MCF 10A (cell line): Measurements from ENCODE around the gene CHIT1. TPM values are rescaled to one million over a fixed set of nuclear protein-coding genes. Genes with fewer than 3 reads are reported as not detected.

Source experiments
- BruUV-seq: library from RNA; stranded (reverse); fragments of 400-500 nt; replicated peaks from 2 replicates; lab custom pipeline; 2021; lab: Mats Ljungman, UMichigan
- CTCF ChIA-PET: fragments of 300-600 bp; sonication (Branson Sonifier 250); formaldehyde crosslinking; extraction: SDS; loops from one replicate; lab custom pipeline; 2021; ENCODE audit warnings: antibody characterized with exemption, inconsistent platforms; lab: Yijun Ruan, JAX
- POLR2A ChIA-PET: fragments of 300-600, 350-650 bp; sonication (Branson Sonifier 250); formaldehyde crosslinking; extraction: SDS; loops from one replicate; lab custom pipeline; 2020; ENCODE audit warnings: antibody characterized with exemption, inconsistent platforms; lab: Yijun Ruan, JAX
- DNase-seq: peaks from one replicate; pipeline ENCODE4 v3.0.0-alpha.2; 2018; ENCODE audit not compliant: unreplicated experiment
- H3K27ac Mint-ChIP-seq: one replicate; pipeline ENCODE4 v1.8.0; 2022; ENCODE audit warnings: mild to moderate bottlenecking, low read depth, mixed read lengths; ENCODE audit not compliant: unreplicated experiment
- H3K27me3 Mint-ChIP-seq: one replicate; pipeline ENCODE4 v1.8.0; 2022; ENCODE audit warnings: mixed read lengths; ENCODE audit not compliant: insufficient read depth, unreplicated experiment
- H3K36me3 Mint-ChIP-seq: one replicate; pipeline ENCODE4 v1.8.0; 2022; ENCODE audit warnings: mild to moderate bottlenecking, moderate library complexity, mixed read lengths; ENCODE audit not compliant: insufficient read depth, unreplicated experiment
- H3K4me1 Mint-ChIP-seq: one replicate; pipeline ENCODE4 v1.8.0; 2022; ENCODE audit warnings: mixed read lengths; ENCODE audit not compliant: insufficient read depth, unreplicated experiment
- H3K4me3 Mint-ChIP-seq: one replicate; pipeline ENCODE4 v1.8.0; 2022; ENCODE audit warnings: mild to moderate bottlenecking, moderate library complexity, mixed read lengths; ENCODE audit not compliant: unreplicated experiment
- H3K9me3 Mint-ChIP-seq: one replicate; pipeline ENCODE4 v1.8.0; 2022; ENCODE audit warnings: mixed read lengths; ENCODE audit not compliant: unreplicated experiment
- intact Hi-C: fragments of 100-400 bp; cut with micrococcal nuclease; formaldehyde crosslinking; loops from 2 replicates; pipeline ENCODE4 v1.14.1; 2022
- total RNA-seq: library from RNA; stranded (reverse); gene quantifications from 2 replicates; pipeline ENCODE4 v1.2.3, GENCODE V29; 2022
- TF ChIP-seq, protein P1 (sequence below): fragments of 200-600 bp; IDR thresholded peaks from one replicate; pipeline ENCODE4 v1.8.0; 2022; ENCODE audit warnings: antibody characterized with exemption, mild to moderate bottlenecking; ENCODE audit not compliant: unreplicated experiment

Gene CHIT1
- total RNA-seq, 1 experiment from 2014 or later, result not detected

DNA sequence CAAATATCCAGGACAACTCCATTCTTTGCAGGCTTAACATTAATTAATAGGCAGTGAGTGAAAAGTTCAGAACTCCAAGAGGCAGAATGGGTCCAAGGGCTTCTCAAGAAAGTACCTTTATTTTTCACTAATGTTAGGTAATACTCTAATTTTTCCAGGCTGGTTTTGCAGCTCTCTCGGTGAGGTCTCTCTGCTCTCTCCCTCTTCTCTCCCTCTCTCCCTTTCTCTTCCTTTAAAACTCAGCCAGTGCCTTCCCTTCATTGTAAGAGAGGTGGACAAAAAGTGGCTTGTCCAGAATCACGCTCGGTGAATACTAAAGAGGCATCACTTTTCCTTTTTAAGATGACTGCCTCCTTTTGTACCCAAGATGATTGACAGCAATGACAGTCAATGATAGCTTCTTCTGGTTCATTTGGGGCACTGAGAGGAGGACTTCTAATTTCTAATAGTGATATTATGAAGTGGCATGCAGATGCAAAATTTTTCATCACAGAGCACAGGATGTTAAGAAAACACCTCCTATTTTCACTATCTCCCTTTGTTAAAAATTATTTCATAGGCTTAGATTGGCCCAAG lies 41.7 kb downstream of the CHIT1 start:
- Mint-ChIP-seq H3K27me3 (peaks cover 33% of the 10 kb centered on the region), H3K9me3 (no peaks in the 10 kb centered on the region), H3K4me1 (peaks cover 13% of the 10 kb centered on the region), H3K4me3 (no peak overlapping the region), H3K27ac (no peak overlapping the region), H3K36me3 (no peaks in the 10 kb centered on the region)
- TF ChIP-seq, protein P1, sequence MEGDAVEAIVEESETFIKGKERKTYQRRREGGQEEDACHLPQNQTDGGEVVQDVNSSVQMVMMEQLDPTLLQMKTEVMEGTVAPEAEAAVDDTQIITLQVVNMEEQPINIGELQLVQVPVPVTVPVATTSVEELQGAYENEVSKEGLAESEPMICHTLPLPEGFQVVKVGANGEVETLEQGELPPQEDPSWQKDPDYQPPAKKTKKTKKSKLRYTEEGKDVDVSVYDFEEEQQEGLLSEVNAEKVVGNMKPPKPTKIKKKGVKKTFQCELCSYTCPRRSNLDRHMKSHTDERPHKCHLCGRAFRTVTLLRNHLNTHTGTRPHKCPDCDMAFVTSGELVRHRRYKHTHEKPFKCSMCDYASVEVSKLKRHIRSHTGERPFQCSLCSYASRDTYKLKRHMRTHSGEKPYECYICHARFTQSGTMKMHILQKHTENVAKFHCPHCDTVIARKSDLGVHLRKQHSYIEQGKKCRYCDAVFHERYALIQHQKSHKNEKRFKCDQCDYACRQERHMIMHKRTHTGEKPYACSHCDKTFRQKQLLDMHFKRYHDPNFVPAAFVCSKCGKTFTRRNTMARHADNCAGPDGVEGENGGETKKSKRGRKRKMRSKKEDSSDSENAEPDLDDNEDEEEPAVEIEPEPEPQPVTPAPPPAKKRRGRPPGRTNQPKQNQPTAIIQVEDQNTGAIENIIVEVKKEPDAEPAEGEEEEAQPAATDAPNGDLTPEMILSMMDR, result no peak
- CTCF ChIA-PET, result interaction anchor here (0.7 to 5.4 kb wide), 3 partner anchors 14 to 153 kb away, joined by 3 to 47 read pairs (median 3); no protein-coding TSS in a partner anchor
- POLR2A ChIA-PET, result interaction anchor here (0.5 to 2.2 kb wide), 3 partner anchors 12 to 61 kb away, joined by 3 to 10 read pairs (median 3); no protein-coding TSS in a partner anchor
- intact Hi-C loops, result no loop called here
- BruUV-seq, result no TSS peak
- DNase-seq, result no peak

DNA sequence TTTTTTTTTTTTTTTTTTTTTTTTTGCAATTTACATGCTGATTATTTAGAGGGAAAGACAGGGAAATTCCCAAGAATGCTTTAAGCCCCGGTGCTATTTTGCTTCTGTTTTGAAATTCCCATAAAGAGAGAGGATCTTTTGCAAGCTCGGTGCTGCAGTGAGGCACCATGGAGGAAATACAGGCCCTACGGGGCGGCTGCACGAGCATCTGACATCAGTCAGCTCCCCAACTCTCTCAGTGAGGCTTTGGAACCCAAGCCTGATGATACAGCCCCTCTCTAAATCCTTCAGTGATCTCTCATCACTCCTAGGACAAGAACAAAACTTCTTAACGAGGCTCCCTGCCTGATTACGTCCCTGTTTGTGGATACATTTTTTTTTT lies 42.2 kb downstream of the CHIT1 start:
- CTCF ChIA-PET, result interaction anchor here (0.8 to 5.4 kb wide), 2 partner anchors 14 to 29 kb away, joined by 3 to 47 read pairs; no protein-coding TSS in a partner anchor

DNA sequence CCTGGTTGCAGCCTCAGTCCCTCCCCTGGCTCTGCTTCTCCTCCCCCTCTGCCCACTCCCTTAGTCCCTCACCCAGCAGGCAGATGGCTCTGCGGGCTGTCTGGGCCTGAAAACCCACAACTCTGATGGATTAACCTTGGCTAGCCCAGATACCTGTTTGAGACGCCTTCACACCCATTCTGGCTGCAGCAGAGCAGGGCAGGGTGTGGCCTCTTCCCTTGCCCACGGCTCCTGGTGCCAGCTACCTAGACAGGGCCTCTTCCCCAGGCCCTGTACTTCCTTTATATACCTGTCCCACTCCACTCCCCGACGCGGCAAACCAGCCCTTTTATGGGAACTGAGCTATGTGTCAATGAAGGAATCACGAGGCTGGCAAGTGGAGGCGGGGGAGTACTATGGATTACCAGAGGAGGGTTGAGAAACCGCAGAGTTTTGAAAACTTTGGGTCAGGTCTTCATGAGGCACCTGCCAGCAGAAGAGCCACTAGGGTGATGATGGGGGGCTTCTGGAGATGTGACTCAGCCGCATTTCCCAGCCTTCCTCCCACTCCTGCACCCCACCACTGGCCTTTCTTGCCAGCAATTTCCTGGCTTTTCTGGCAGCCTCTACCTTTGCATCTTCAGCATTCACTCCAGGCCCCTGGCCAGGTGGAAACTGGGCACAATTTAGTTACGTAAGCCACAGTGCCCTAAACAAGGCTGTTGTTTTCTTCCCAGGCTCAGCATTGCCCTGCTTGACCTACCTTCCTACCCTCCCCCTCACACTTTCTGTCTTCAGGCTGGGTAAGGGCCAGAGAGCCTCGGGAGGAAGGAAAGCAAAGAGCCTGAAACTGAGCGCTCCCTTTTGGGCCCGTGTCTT lies 42.8 kb downstream of the CHIT1 start, which contains the start of gene CHI3L1:
Gene CHI3L1, minus strand, starts transcription at position 259 of the 858 bp plus-strand sequence. Its CDS starts 81 bp downstream, at position 178.
- H3K27ac Mint-ChIP-seq, result no peak within 1 kb of the TSS
- intact Hi-C loops, result no loop called here
- H3K9me3 Mint-ChIP-seq, result no peaks in the 10 kb centered on the region
- no peak within 1 kb of the TSS for H3K4me3 Mint-ChIP-seq
- H3K36me3 Mint-ChIP-seq, result no peaks in the 10 kb centered on the region
- POLR2A ChIA-PET, result interaction anchor here (0.9 to 2.2 kb wide), 3 partner anchors 10 to 49 kb away, joined by 3 to 10 read pairs (median 3); no protein-coding TSS in a partner anchor
- H3K27me3 Mint-ChIP-seq, result peaks cover 33% of the 10 kb centered on the region
- BruUV-seq, result no TSS peak
- TF ChIP-seq, protein P1, result no peak
- DNase-seq, result peak; percentile 97
- peaks cover 13% of the 10 kb centered on the region for H3K4me1 Mint-ChIP-seq
- CTCF ChIA-PET, result interaction anchor here (0.6 to 5.4 kb wide), 10 partner anchors 13 to 516 kb away, joined by 3 to 47 read pairs (median 3); no protein-coding TSS in a partner anchor

More for the DNA sequence above, 42.2 kb downstream of the CHIT1 start:
- DNase-seq, result no peak
- intact Hi-C loops, result no loop called here
- no peak overlapping the region for H3K4me3 Mint-ChIP-seq
- TF ChIP-seq, protein P1, result no peak
- H3K4me1 Mint-ChIP-seq, result peaks cover 13% of the 10 kb centered on the region
- POLR2A ChIA-PET, result interaction anchor here (0.6 to 2.2 kb wide), 2 partner anchors 13 to 23 kb away, joined by 3 to 10 read pairs; no protein-coding TSS in a partner anchor
- no peaks in the 10 kb centered on the region for H3K9me3 Mint-ChIP-seq
- H3K27me3 Mint-ChIP-seq, result peaks cover 33% of the 10 kb centered on the region
- no TSS peak for BruUV-seq
- no peak overlapping the region for H3K27ac Mint-ChIP-seq
- no peaks in the 10 kb centered on the region for H3K36me3 Mint-ChIP-seq

DNA sequence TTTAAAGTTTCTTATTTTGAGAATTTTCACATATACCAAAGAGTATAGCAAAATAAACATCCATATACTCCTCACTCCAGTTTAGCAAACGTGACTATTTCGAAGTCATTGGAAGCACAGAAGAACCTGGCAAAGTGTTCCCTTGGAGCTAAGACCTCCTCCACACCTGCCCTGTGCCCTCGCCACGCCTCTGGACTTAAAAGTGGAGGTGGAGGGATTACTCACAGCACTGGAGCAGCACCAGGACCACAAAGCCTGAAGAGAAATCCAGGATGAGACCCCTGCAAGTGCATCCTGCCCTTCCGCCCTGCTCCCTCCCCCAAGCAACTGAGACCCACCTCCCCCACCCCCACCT lies 43.4 kb downstream of the CHIT1 start:
- intact Hi-C loops, result no loop called here
- TF ChIP-seq, protein P1, result no peak
- Mint-ChIP-seq H3K4me3 (no peak overlapping the region), H3K27me3 (peaks cover 33% of the 10 kb centered on the region), H3K36me3 (no peaks in the 10 kb centered on the region), H3K27ac (no peak overlapping the region), H3K9me3 (no peaks in the 10 kb centered on the region), H3K4me1 (peaks cover 13% of the 10 kb centered on the region)
- POLR2A ChIA-PET, result interaction anchor here (0.6 to 2.2 kb wide), 5 partner anchors 8 to 48 kb away, joined by 3 to 10 read pairs (median 3); no protein-coding TSS in a partner anchor
- BruUV-seq, result no TSS peak
- DNase-seq, result peak; percentile 65
- CTCF ChIA-PET, result interaction anchor here (0.6 to 5.4 kb wide), 10 partner anchors 9 to 517 kb away, joined by 3 to 47 read pairs (median 3); no protein-coding TSS in a partner anchor
